Common myeloid progenitor, CD34-positive (primary cell): Measurements from ENCODE around the gene RAB3IP.
"Not testable (repeated sequence)": the region's sequence is repeated elsewhere in the genome, so short reads cannot be mapped to it uniquely, and the experiment has no call there.

Experiments
- CTCF ChIA-PET: fragments of 350-600 bp; sonication (Branson Sonifier 250); formaldehyde crosslinking; loops from one replicate; lab custom pipeline; 2021; ENCODE audit warnings: antibody characterized with exemption; lab: Charles Lee
- POLR2A ChIA-PET: fragments of 350-600 bp; sonication (Branson Sonifier 250); formaldehyde crosslinking; loops from one replicate; lab custom pipeline; 2021; ENCODE audit warnings: antibody characterized with exemption; lab: Charles Lee
- DNase-seq, 3 donors: peaks; one replicate each; pipeline versions ENCODE4 v3.0.0 to v3.0.0-alpha.2; 2013
- H3K27ac ChIP-seq, 2 experiments: 1 replicate in 1 of 2; 2 replicates in 1 of 2; pipeline ENCODE4 v1.7.0; 2013; ENCODE audit warnings: inconsistent platforms in 2 of 2, low read length in 2 of 2, mild to moderate bottlenecking in 2 of 2, low read depth in 1 of 2, moderate library complexity in 1 of 2; ENCODE audit not compliant: severe bottlenecking in 2 of 2, insufficient read depth in 1 of 2, poor library complexity in 1 of 2
- H3K27me3 ChIP-seq, 5 experiments: replicated peaks in 2 of 5; 1 replicate in 3 of 5; 2 replicates in 2 of 5; pipeline versions ENCODE4 v1.6.1 to v1.7.0; 2013; ENCODE audit warnings: low read length in 4 of 5, mild to moderate bottlenecking in 2 of 5, moderate library complexity in 2 of 5, inconsistent platforms in 1 of 5; ENCODE audit not compliant: insufficient read depth in 5 of 5, control insufficient read depth in 4 of 5
- H3K36me3 ChIP-seq, 4 experiments: 1 replicate in 2 of 4; 2 replicates in 2 of 4; pipeline versions ENCODE4 v1.6.1 to v1.7.0; 2013; ENCODE audit warnings: low read length in 3 of 4, control low read depth in 1 of 4, mild to moderate bottlenecking in 1 of 4; ENCODE audit not compliant: control insufficient read depth in 4 of 4, insufficient read depth in 4 of 4
- H3K4me1 ChIP-seq, 4 experiments: 1 replicate in 3 of 4; 2 replicates in 1 of 4; pipeline versions ENCODE4 v1.6.1 to v1.7.1; 2013; ENCODE audit warnings: low read length in 3 of 4, mild to moderate bottlenecking in 3 of 4, control low read depth in 1 of 4, inconsistent platforms in 1 of 4, moderate library complexity in 1 of 4; ENCODE audit not compliant: control insufficient read depth in 4 of 4, insufficient read depth in 4 of 4; ENCODE audit errors: control extremely low read depth in 1 of 4
- H3K4me3 ChIP-seq, 7 experiments: 1 replicate in 4 of 7; 2 replicates in 3 of 7; pipeline versions ENCODE4 v1.5.1 to v1.7.0; 2013; ENCODE audit warnings: mild to moderate bottlenecking in 7 of 7, low read length in 6 of 7, moderate library complexity in 6 of 7, inconsistent platforms in 2 of 7, low read depth in 2 of 7, control low read depth in 1 of 7; ENCODE audit not compliant: insufficient read depth in 4 of 7, control insufficient read depth in 1 of 7; ENCODE audit errors: extremely low read depth in 1 of 7
- H3K9me3 ChIP-seq, 5 experiments: 1 replicate in 4 of 5; 2 replicates in 1 of 5; pipeline versions ENCODE4 v1.6.1 to v1.7.1; 2013; ENCODE audit warnings: low read length in 4 of 5, mild to moderate bottlenecking in 2 of 5, inconsistent platforms in 1 of 5, low read depth in 1 of 5, moderate library complexity in 1 of 5; ENCODE audit not compliant: control insufficient read depth in 4 of 5, insufficient read depth in 2 of 5; ENCODE audit errors: control extremely low read depth in 1 of 5
- WGBS: methylation state at CpG from one replicate; pipeline ENCODE4 v1.1.5; 2013; ENCODE audit not compliant: insufficient coverage; 5-methylcytosine and 5-hydroxymethylcytosine counted together

Gene RAB3IP

GRCh38 chr12:69756088-69756755 lies 17.6 kb downstream of the RAB3IP start:
- H3K4me3 ChIP-seq = no peak overlapping the region
- no peaks in the 10 kb centered on the region for H3K4me1 ChIP-seq
- no peak overlapping the region for H3K27ac ChIP-seq
- H3K9me3 ChIP-seq = peaks cover 3 to 22% (median 7%) of the 10 kb centered on the region in 5 experiments
- H3K36me3 ChIP-seq = peaks cover 6 to 36% (median 19%) of the 10 kb centered on the region in 4 experiments
- CTCF ChIA-PET = interaction anchor here (0.9 kb wide), 2 partner anchors 9 to 10 kb away, joined by 3 read pairs; no protein-coding TSS in a partner anchor
- no peak for DNase-seq
- H3K27me3 ChIP-seq = no peaks in the 10 kb centered on the region
- 95% methylated on average over 3 of the region's 6 CpGs for WGBS
- POLR2A ChIA-PET = no interaction called here

GRCh38 chr12:69758105-69758504 lies 19.4 kb downstream of the RAB3IP start:
- Histone ChIP-seq H3K9me3 (peaks cover 3 to 30% (median 9%) of the 10 kb centered on the region in 5 experiments), H3K4me1 (no peaks in the 10 kb centered on the region), H3K27me3 (no peaks in the 10 kb centered on the region), H3K27ac (no peak overlapping the region), H3K36me3 (peaks cover 9 to 46% (median 24%) of the 10 kb centered on the region in 4 experiments), H3K4me3 (no peak overlapping the region)
- no peak for DNase-seq
- POLR2A ChIA-PET = no interaction called here
- WGBS = no CpG with 5 or more reads among the region's 2 CpGs
- CTCF ChIA-PET = no interaction called here

GRCh38 chr12:69759581-69759980 lies 20.9 kb downstream of the RAB3IP start:
- POLR2A ChIA-PET, CTCF ChIA-PET: not testable (repeated sequence)
- 96% methylated on average over 20 of the region's 39 CpGs for WGBS

GRCh38 chr12:69765515-69765914 lies 26.9 kb downstream of the RAB3IP start:
- no peak for DNase-seq
- Histone ChIP-seq H3K27ac (no peak overlapping the region), H3K36me3 (peaks cover 16 to 57% (median 29%) of the 10 kb centered on the region in 4 experiments), H3K4me3 (no peak overlapping the region), H3K4me1 (no peaks in the 10 kb centered on the region), H3K27me3 (no peaks in the 10 kb centered on the region), H3K9me3 (peaks cover 7 to 72% (median 35%) of the 10 kb centered on the region in 5 experiments)
- CTCF ChIA-PET = interaction anchor here (1.3 kb wide), 1 partner anchor 9 kb away, joined by 3 read pairs; no protein-coding TSS in a partner anchor
- whole genome bisulfite sequencing = 100% methylated on average over 3 of the region's 3 CpGs
- POLR2A ChIA-PET = no interaction called here

More at GRCh38 chr12:69759581-69759980, 20.9 kb downstream of the RAB3IP start:
- H3K4me1 ChIP-seq, H3K4me3 ChIP-seq, DNase-seq, H3K27ac ChIP-seq, H3K27me3 ChIP-seq: not testable (repeated sequence)
- Histone ChIP-seq H3K36me3 (peaks cover 9 to 52% (median 26%) of the 10 kb centered on the region in 4 experiments), H3K9me3 (peaks cover 6 to 41% (median 10%) of the 10 kb centered on the region in 5 experiments)

GRCh38 chr12:69766260-69766659 lies 27.6 kb downstream of the RAB3IP start:
- WGBS = 100% methylated on average over 3 of the region's 6 CpGs
- H3K27ac ChIP-seq = no peak overlapping the region
- no peak overlapping the region for H3K4me3 ChIP-seq
- H3K9me3 ChIP-seq = peaks cover 7 to 71% (median 37%) of the 10 kb centered on the region in 5 experiments
- ChIA-PET CTCF (interaction anchor here (1.3 kb wide), 1 partner anchor 9 kb away, joined by 3 read pairs; no protein-coding TSS in a partner anchor), POLR2A (no interaction called here)
- no peaks in the 10 kb centered on the region for H3K4me1 ChIP-seq
- DNase-seq = peak in 2 of 3 donors; percentile 5 to 7
- H3K36me3 ChIP-seq = peaks cover 16 to 58% (median 29%) of the 10 kb centered on the region in 4 experiments
- no peaks in the 10 kb centered on the region for H3K27me3 ChIP-seq

- Histone ChIP-seq H3K4me1 (no peaks in the 10 kb centered on the region), H3K36me3 (peaks cover 0 to 15% (median 3%) of the 10 kb centered on the region in 4 experiments), H3K9me3 (peaks cover 0 to 31% (median 13%) of the 10 kb centered on the region in 5 experiments), H3K27ac (no peak overlapping the region), H3K27me3 (no peaks in the 10 kb centered on the region), H3K4me3 (no peak overlapping the region)
- CTCF ChIA-PET = interaction anchor here (0.6 kb wide), 1 partner anchor 434 kb away, joined by 3 read pairs; no protein-coding TSS in a partner anchor
- DNase-seq = no peak
- POLR2A ChIA-PET = no interaction called here
- WGBS = 88% methylated on average over 7 of the region's 7 CpGs
Observed at GRCh38 chr12:69779928-69780327, 41.3 kb downstream of the RAB3IP start.

- 100% methylated on average over 4 of the region's 6 CpGs for WGBS
- CTCF ChIA-PET = no interaction called here
Observed at GRCh38 chr12:69783365-69783764, 44.7 kb downstream of the RAB3IP start.

More at GRCh38 chr12:69783365-69783764, 44.7 kb downstream of the RAB3IP start:
- no peak overlapping the region for H3K4me3 ChIP-seq
- H3K36me3 ChIP-seq = peaks cover 6 to 41% (median 12%) of the 10 kb centered on the region in 4 experiments
- H3K4me1 ChIP-seq = no peaks in the 10 kb centered on the region
- no peak for DNase-seq
- H3K27ac ChIP-seq = no peak overlapping the region
- H3K27me3 ChIP-seq = no peaks in the 10 kb centered on the region
- peaks cover 0 to 37% (median 13%) of the 10 kb centered on the region in 5 experiments for H3K9me3 ChIP-seq
- POLR2A ChIA-PET = no interaction called here
